Endothelial cell of umbilical vein (primary cell): ENCODE data around the gene COL26A1. TPM values are rescaled to one million over a fixed set of nuclear protein-coding genes. Genes with fewer than 3 reads are reported as not detected.

Experiments used
- BruUV-seq: library from RNA; stranded (reverse); fragments of 400-500 nt; replicated peaks from 2 replicates; lab custom pipeline; 2021; lab: Mats Ljungman, UMichigan
- CTCF ChIA-PET: fragments of 300-600, 350-600 bp; sonication (Branson Sonifier 250); formaldehyde crosslinking; loops from one replicate; lab custom pipeline; 2021; ENCODE audit warnings: antibody characterized with exemption, inconsistent platforms; lab: Charles Lee
- POLR2A ChIA-PET: fragments of 300-600, 350-600 bp; sonication (Branson Sonifier 250); formaldehyde crosslinking; loops from one replicate; lab custom pipeline; 2021; ENCODE audit warnings: antibody characterized with exemption, inconsistent platforms; lab: Charles Lee
- DNase-seq: peaks from one replicate; pipeline ENCODE4 v3.0.0-alpha.2; 2011; ENCODE audit warnings: low read depth, low spot score
- FAIRE-seq: peaks from 2 replicates; lab custom pipeline; 2011; peaks lifted over from hg19 to GRCh38; lab: Jason Lieb, UNC
- H2AFZ ChIP-seq: 2 replicates; pipeline ENCODE4 v1.6.0; 2012; ENCODE audit warnings: low read depth, low read length, control low read depth, inconsistent platforms
- H3K27ac ChIP-seq: 2 replicates; pipeline ENCODE4 v1.5.1; 2011; ENCODE audit warnings: low read depth, mild to moderate bottlenecking, control low read depth, low read length, moderate library complexity; ENCODE audit not compliant: insufficient read depth
- H3K27me3 ChIP-seq, 2 experiments: 2 replicates each; pipeline versions ENCODE4 v1.6.0 to v1.6.1; 2011; ENCODE audit warnings: low read length in 2 of 2, mixed read lengths in 1 of 2; ENCODE audit not compliant: control insufficient read depth in 2 of 2, insufficient read depth in 2 of 2
- H3K36me3 ChIP-seq, 2 experiments: 2 replicates in 1 of 2; 3 replicates in 1 of 2; pipeline ENCODE4 v1.5.1; 2011; ENCODE audit warnings: low read length in 2 of 2, mild to moderate bottlenecking in 1 of 2, moderate library complexity in 1 of 2; ENCODE audit not compliant: control insufficient read depth in 2 of 2, insufficient read depth in 2 of 2; ENCODE audit errors: extremely low read depth in 1 of 2
- H3K4me1 ChIP-seq: 3 replicates; pipeline ENCODE4 v1.5.1; 2011; ENCODE audit warnings: mild to moderate bottlenecking, low read length; ENCODE audit not compliant: control insufficient read depth, insufficient read depth; ENCODE audit errors: extremely low read depth
- H3K4me2 ChIP-seq: 2 replicates; pipeline ENCODE4 v1.6.1; 2011; ENCODE audit warnings: low read length, control low read depth, mixed read lengths; ENCODE audit not compliant: insufficient read depth
- H3K4me3 ChIP-seq, 3 experiments: fragments of 200-600 bp in 1 of 3; sonication (generic), shearing (Covaris generic) in 1 of 3; replicated peaks in 1 of 3; 2 replicates each; pipeline ENCODE4 v1.5.1; 2011 to 2016; ENCODE audit warnings: control low read depth in 3 of 3, low read length in 3 of 3, mild to moderate bottlenecking in 2 of 3, inconsistent platforms in 1 of 3, low read depth in 1 of 3, moderate library complexity in 1 of 3; ENCODE audit not compliant: insufficient read depth in 1 of 3
- H3K79me2 ChIP-seq: 2 replicates; pipeline ENCODE4 v1.6.0; 2012; ENCODE audit warnings: low read length, inconsistent platforms; ENCODE audit not compliant: control insufficient read depth, insufficient read depth
- H3K9ac ChIP-seq: replicated peaks from 2 replicates; pipeline ENCODE3; 2011; ENCODE audit warnings: low read length, control low read depth; ENCODE audit not compliant: insufficient read depth; ENCODE audit errors: extremely low read depth
- H3K9me1 ChIP-seq: replicated peaks from 3 replicates; pipeline ENCODE4 v1.6.0; 2011; ENCODE audit warnings: mild to moderate bottlenecking, low read length; ENCODE audit not compliant: control insufficient read depth, insufficient read depth; ENCODE audit errors: extremely low read depth
- H3K9me3 ChIP-seq: replicated peaks from 2 replicates; pipeline ENCODE4 v1.5.1; 2012; ENCODE audit warnings: low read length, inconsistent platforms; ENCODE audit not compliant: control insufficient read depth, insufficient read depth
- H4K20me1 ChIP-seq: replicated peaks from 2 replicates; pipeline ENCODE3; 2011; ENCODE audit warnings: mild to moderate bottlenecking, low read length; ENCODE audit not compliant: control insufficient read depth, insufficient read depth; ENCODE audit errors: extremely low read depth
- CTCF ChIP-seq, 2 donors: IDR thresholded peaks; 1 replicate in 1 of 2; 2 replicates in 1 of 2; pipeline ENCODE4 v1.5.1; 2011; ENCODE audit warnings: low read length in 2 of 2, mild to moderate bottlenecking in 2 of 2, moderate library complexity in 2 of 2, control low read depth in 1 of 2, inconsistent platforms in 1 of 2, low read depth in 1 of 2; ENCODE audit not compliant: insufficient read depth in 1 of 2; ENCODE audit errors: extremely low read depth in 1 of 2
- EZH2 ChIP-seq: IDR thresholded peaks from 2 replicates; pipeline ENCODE4 v1.6.1; 2012; ENCODE audit warnings: borderline replicate concordance, low read depth, mild to moderate bottlenecking, moderate library complexity, low read length, inconsistent platforms; ENCODE audit not compliant: severe bottlenecking
- FOS ChIP-seq: IDR thresholded peaks from 2 replicates; pipeline ENCODE4 v1.6.1; 2011; ENCODE audit warnings: mild to moderate bottlenecking, low read length, moderate library complexity, borderline replicate concordance; ENCODE audit not compliant: insufficient read depth
- GATA2 ChIP-seq: IDR thresholded peaks from 2 replicates; pipeline ENCODE4 v1.7.0; 2011; ENCODE audit warnings: low read depth, mild to moderate bottlenecking, moderate library complexity, mixed read lengths, low read length; ENCODE audit not compliant: insufficient read length, insufficient read depth
- JUN ChIP-seq: IDR thresholded peaks from 2 replicates; pipeline ENCODE4 v1.6.1; 2011; ENCODE audit warnings: borderline replicate concordance, low read depth; ENCODE audit not compliant: insufficient read length, insufficient read depth
- MAX ChIP-seq: IDR thresholded peaks from 2 replicates; pipeline ENCODE4 v1.6.1; 2011; ENCODE audit not compliant: insufficient read depth, insufficient read length
- MYC ChIP-seq: IDR thresholded peaks from one replicate; pipeline ENCODE4 v1.6.1; 2011; ENCODE audit warnings: mild to moderate bottlenecking, low read depth, low read length
- POLR2A ChIP-seq: IDR thresholded peaks from 2 replicates; pipeline ENCODE4 v1.6.1; 2012; ENCODE audit warnings: low read depth, mild to moderate bottlenecking, control low read depth, low read length
- POLR2AphosphoS5 ChIP-seq: IDR thresholded peaks from 2 replicates; pipeline ENCODE4 v1.6.1; 2012; ENCODE audit warnings: low read depth, mild to moderate bottlenecking, control low read depth, low read length, moderate library complexity; ENCODE audit not compliant: insufficient read depth
- dilution Hi-C: fragments of 300-500 bp; cut with MboI; formaldehyde crosslinking; loops from one replicate; pipeline ENCODE4 v1.15.0; 2019; ENCODE audit warnings: low sequenced_read_pairs; ENCODE audit not compliant: extremely low pct_ligation_motif_present
- intact Hi-C: fragments of 100-400 bp; cut with micrococcal nuclease; formaldehyde crosslinking; loops from one replicate; pipeline ENCODE4 v1.10.0; 2022
- polyA plus RNA-seq, 4 experiments: library from polyadenylated mRNA; depleted of rRNA in 3 of 4; stranded (reverse) in 3 of 4; unstranded in 1 of 4; fragments of >200 nt; gene quantifications; 2 replicates each; pipeline versions ENCODE4 v1.2.1 to v1.2.3, GENCODE V29; 2011 to 2012; ENCODE audit warnings: missing spikeins in 1 of 4
- total RNA-seq: library from RNA; stranded (reverse); gene quantifications from 2 replicates; pipeline ENCODE4 v1.2.3, GENCODE V29; 2021

Gene COL26A1
- total and polyA plus RNA-seq, 2 donors (not counting 3 experiments of a cell fraction or from before 2014, with no cell fraction given) = not detected

- Histone ChIP-seq H3K4me3 (no peak overlapping the region), H3K4me2 (no peak overlapping the region), H2AFZ (no peak overlapping the region), H3K9ac (no peak overlapping the region), H3K9me1 (no peaks in the 10 kb centered on the region), H3K27me3 (no peaks in the 10 kb centered on the region), H3K9me3 (no peaks in the 10 kb centered on the region), H4K20me1 (no peaks in the 10 kb centered on the region), H3K4me1 (no peaks in the 10 kb centered on the region), H3K79me2 (no peaks in the 10 kb centered on the region), H3K36me3 (no peaks in the 10 kb centered on the region), H3K27ac (no peak overlapping the region)
- TF ChIP-seq MYC (no peak), POLR2A (no peak), JUN (no peak)
- ChIA-PET CTCF (interaction anchor here (0.8 to 1.3 kb wide), 3 partner anchors 11 to 108 kb away, joined by 3 read pairs; no protein-coding TSS in a partner anchor), POLR2A (no interaction called here)
- no peak for DNase-seq
- BruUV-seq = no TSS peak
- dilution Hi-C loops = no loop called here
- no peak for FAIRE-seq
- intact Hi-C loops = no loop called here
These were observed 156.8 kb downstream of the COL26A1 start for GRCh38 chr7:101519324-101520023.

GRCh38 chr7:101521430-101521925 is 158.8 kb downstream of the COL26A1 start:
- no peak overlapping the region for H3K4me3 ChIP-seq
- H3K9me3 ChIP-seq = no peaks in the 10 kb centered on the region
- no peak overlapping the region for H3K9ac ChIP-seq
- dilution Hi-C loops = no loop called here
- CTCF ChIA-PET = no interaction called here
- no peaks in the 10 kb centered on the region for H3K27me3 ChIP-seq
- H3K79me2 ChIP-seq = no peaks in the 10 kb centered on the region
- FAIRE-seq (no peak), DNase-seq (no peak)
- no peaks in the 10 kb centered on the region for H3K36me3 ChIP-seq
- H3K4me2 ChIP-seq = no peak overlapping the region
- no peak for TF ChIP-seq GATA2
- TF ChIP-seq EZH2 = no peak
- no peak for TF ChIP-seq JUN
- no peak for TF ChIP-seq POLR2AphosphoS5
- no peak for TF ChIP-seq MAX
- no peak for TF ChIP-seq CTCF (IDR thresholded peaks at IDR 0.05; ENCODE audit: extremely low read depth in 1 of 2, insufficient read depth in 1 of 2, low read depth in 1 of 2, low read length in 2 of 2)
- TF ChIP-seq POLR2A = no peak
- TF ChIP-seq MYC = no peak
- TF ChIP-seq FOS = no peak
- no peaks in the 10 kb centered on the region for H3K9me1 ChIP-seq
- H3K4me1 ChIP-seq = no peaks in the 10 kb centered on the region
- no TSS peak for BruUV-seq
- H3K27ac ChIP-seq = no peak overlapping the region
- no peak overlapping the region for H2AFZ ChIP-seq
- H4K20me1 ChIP-seq = no peaks in the 10 kb centered on the region
- intact Hi-C loops = no loop called here
- POLR2A ChIA-PET = no interaction called here
